ENCODE results near the gene DUSP18.

DNA sequence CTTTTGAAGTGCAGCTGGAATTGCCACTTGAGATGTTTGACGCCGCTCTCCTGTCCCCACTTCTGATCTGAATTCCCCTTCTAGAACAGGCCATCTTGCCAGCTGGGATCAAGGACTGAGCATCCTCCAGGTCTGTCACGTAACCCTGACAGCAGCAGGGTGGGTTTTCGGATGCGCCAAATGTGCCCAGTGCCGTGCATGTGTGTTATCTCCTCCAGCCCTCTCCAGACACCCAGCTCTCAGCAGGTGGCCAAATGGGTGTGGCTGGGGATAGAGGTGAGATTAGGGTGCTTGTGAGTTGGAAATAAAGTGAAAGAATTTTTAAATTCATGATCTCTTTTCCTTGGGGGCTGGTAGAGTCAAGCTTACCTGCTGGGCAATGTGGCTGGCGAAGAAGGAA is 30.3 kb upstream of the DUSP18 start:
- TF ChIP-seq EZH2phosphoT487 (IDR thresholded peaks at IDR 0.05; ENCODE audit: insufficient read depth, low read depth) (no peak), EZH2 (IDR thresholded peaks at IDR 0.05; ENCODE audit: insufficient read depth, poor library complexity, severe bottlenecking) (no peak)
